Thyroid gland (tissue), 4 donors: ENCODE data around the gene SHISA8. TPM values are rescaled to one million over a fixed set of nuclear protein-coding genes. Genes with fewer than 3 reads are reported as not detected.

Source experiments
- DNase-seq, 2 donors: peaks; one replicate each; pipeline ENCODE4 v3.0.0-alpha.2; 2019
- H3K27ac ChIP-seq, 3 donors: fragments of 200-600 bp; sonication (generic); 1 replicate in 2 of 3; 2 replicates in 1 of 3; pipeline ENCODE4 v1.5.1; 2016 to 2019; ENCODE audit warnings: mild to moderate bottlenecking in 1 of 3, moderate library complexity in 1 of 3
- H3K27me3 ChIP-seq: fragments of 200-600 bp; sonication (generic); one replicate; pipeline ENCODE4 v1.5.1; 2019
- H3K36me3 ChIP-seq, 2 donors: fragments of 200-600 bp; sonication (generic); one replicate each; pipeline ENCODE4 v1.5.1; 2016 to 2019
- H3K4me1 ChIP-seq, 2 donors: fragments of 200-600 bp; sonication (generic); one replicate each; pipeline ENCODE4 v1.5.1; 2017 to 2019
- H3K4me3 ChIP-seq, 3 donors: fragments of 200-600 bp; sonication (generic); replicated peaks in 1 of 3; 1 replicate in 2 of 3; 2 replicates in 1 of 3; pipeline ENCODE4 v1.5.1; 2016; ENCODE audit warnings: mild to moderate bottlenecking in 1 of 3
- H3K9me3 ChIP-seq: fragments of 200-600 bp; sonication (generic); one replicate; pipeline ENCODE4 v1.5.1; 2017
- POLR2A ChIP-seq, 2 donors: fragments of 450-650 bp; IDR thresholded peaks; one replicate each; pipeline ENCODE4 v1.6.1; 2017; ENCODE audit warnings: antibody characterized with exemption in 2 of 2, mild to moderate bottlenecking in 2 of 2, moderate library complexity in 1 of 2
- WGBS, 2 donors: methylation state at CpG; one replicate each; pipeline ENCODE4 v1.1.5; 2017; 5-methylcytosine and 5-hydroxymethylcytosine counted together
- intact Hi-C: fragments of 100-400 bp; cut with DNase I; formaldehyde crosslinking; loops from one replicate; pipeline ENCODE4 v1.15.1; 2023
- total RNA-seq, 4 donors: library from RNA; depleted of rRNA; stranded (reverse); fragments of >200 nt; gene quantifications; one replicate each; pipeline ENCODE4 v1.2.3, GENCODE V29; 2016
- TF ChIP-seq, protein P1 (sequence below), 6 experiments: fragments of 200-600 bp in 3 of 6; fragments of 450-650 bp in 3 of 6; sonication (generic) in 3 of 6; IDR thresholded peaks; one replicate each; pipeline ENCODE4 v1.5.1; 2016 to 2019; ENCODE audit warnings: antibody characterized with exemption in 6 of 6, mild to moderate bottlenecking in 2 of 6, inconsistent platforms in 1 of 6, moderate library complexity in 1 of 6

SHISA8 gene
- total RNA-seq, 4 donors from 2014 or later: not detected

DNA sequence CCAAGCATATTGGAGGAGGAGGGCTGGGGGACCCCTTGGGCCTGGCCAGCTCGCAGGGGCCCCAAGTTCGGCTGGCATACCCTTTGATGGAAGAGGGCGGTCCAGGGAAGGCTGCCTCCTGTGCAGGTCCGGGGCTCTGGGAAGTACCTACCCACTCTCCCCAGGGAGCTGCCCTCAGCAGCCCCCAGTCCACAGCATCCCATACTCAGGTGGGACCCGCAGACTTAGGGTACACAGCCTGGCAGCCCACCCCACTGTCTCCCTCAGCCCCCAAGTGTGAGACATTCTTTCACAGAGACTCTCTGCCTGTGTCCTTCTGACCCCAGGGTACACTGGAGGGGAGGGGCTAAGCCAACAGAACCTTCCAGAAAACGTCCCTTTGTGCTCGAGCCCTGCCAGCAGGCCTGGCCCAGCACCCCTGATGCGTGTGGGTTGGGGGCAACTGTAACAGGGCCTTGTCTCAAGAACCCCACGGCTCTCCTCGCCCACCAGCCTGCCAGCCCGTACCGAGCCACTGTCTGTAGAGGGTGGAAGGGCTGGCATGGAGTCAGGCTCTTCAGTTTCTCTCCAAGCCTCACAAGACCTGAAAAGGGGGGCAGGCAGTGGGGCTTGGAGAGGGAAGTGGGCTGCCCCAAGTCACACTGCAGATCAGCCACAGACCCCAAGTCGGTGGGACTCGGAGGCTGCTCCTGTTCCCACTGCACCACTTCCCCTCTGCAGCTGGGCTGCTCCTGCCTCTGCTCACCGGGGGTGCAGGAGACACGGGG lies 18.7 kb upstream of the SHISA8 start:
- Histone ChIP-seq H3K9me3 (no peaks in the 10 kb centered on the region), H3K4me1 (no peaks in the 10 kb centered on the region), H3K4me3 (no peak overlapping the region), H3K36me3 (no peaks in the 10 kb centered on the region), H3K27me3 (no peaks in the 10 kb centered on the region), H3K27ac (no peak overlapping the region)
- intact Hi-C loops: no loop called here
- no peak for DNase-seq
- TF ChIP-seq, protein P1, sequence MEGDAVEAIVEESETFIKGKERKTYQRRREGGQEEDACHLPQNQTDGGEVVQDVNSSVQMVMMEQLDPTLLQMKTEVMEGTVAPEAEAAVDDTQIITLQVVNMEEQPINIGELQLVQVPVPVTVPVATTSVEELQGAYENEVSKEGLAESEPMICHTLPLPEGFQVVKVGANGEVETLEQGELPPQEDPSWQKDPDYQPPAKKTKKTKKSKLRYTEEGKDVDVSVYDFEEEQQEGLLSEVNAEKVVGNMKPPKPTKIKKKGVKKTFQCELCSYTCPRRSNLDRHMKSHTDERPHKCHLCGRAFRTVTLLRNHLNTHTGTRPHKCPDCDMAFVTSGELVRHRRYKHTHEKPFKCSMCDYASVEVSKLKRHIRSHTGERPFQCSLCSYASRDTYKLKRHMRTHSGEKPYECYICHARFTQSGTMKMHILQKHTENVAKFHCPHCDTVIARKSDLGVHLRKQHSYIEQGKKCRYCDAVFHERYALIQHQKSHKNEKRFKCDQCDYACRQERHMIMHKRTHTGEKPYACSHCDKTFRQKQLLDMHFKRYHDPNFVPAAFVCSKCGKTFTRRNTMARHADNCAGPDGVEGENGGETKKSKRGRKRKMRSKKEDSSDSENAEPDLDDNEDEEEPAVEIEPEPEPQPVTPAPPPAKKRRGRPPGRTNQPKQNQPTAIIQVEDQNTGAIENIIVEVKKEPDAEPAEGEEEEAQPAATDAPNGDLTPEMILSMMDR (IDR thresholded peaks at IDR 0.05): no peak
- TF ChIP-seq POLR2A (IDR thresholded peaks at IDR 0.05): no peak
- WGBS, 2 donors: 80 to 87% methylated on average over 10 to 11 of the region's 16 CpGs

DNA sequence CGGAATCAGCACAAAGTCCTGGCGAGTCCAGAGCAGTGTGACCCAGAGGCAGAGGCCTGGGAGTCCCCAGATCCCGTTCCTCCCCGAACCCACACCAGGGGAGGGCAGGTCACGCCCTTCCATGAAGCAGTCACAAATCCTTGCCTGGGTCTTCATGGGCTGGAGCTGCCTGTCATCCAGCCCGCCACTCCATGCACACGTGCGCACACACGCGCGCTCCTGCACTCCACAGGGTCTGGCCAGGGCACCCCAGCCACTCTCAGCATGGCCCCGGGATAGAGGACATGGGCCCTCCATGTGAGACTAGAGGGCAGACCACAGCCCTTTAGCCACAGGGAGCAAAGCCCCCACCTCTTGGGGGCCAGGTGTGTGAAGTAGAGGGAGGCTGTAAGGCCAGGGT lies 17.5 kb upstream of the SHISA8 start:
- H3K9me3 ChIP-seq: no peaks in the 10 kb centered on the region
- no peak overlapping the region for H3K4me3 ChIP-seq
- no peaks in the 10 kb centered on the region for H3K27me3 ChIP-seq
- 95 to 100% methylated on average over 10 to 12 of the region's 12 CpGs for WGBS, 2 donors
- no peak for DNase-seq
- no peaks in the 10 kb centered on the region for H3K36me3 ChIP-seq
- no peaks in the 10 kb centered on the region for H3K4me1 ChIP-seq
- no peak for TF ChIP-seq POLR2A (IDR thresholded peaks at IDR 0.05)
- intact Hi-C loops: no loop called here
- H3K27ac ChIP-seq: no peak overlapping the region

DNA sequence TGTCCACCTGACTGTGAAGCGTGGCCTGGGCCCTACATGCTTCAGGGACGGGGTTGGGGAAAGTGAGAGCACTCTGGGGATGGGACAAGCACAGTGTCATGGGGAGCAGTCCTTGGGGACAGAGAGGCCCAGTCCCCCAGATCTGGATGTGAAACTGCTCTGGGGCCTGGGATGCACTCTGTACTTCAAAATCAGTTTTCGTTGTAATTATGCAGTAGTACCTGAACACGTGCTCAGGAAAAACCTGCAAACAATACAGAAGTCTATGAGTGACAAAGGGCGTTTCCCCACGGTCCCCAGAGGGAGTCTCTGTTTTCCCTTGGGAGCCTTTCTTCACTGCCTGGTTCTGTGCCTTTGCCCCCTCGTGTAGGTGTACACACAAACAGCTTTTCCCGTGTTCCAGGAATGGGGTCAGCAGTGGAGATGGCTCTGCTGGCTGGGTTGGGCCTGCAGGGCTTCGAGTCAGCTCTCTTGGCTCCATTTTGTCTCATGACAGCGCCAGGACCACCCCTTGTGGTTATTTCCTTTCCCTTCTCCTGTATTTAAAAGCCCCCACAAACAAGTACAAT lies 16.9 kb upstream of the SHISA8 start:
- Histone ChIP-seq H3K9me3 (no peaks in the 10 kb centered on the region), H3K27ac (no peak overlapping the region), H3K36me3 (no peaks in the 10 kb centered on the region), H3K4me3 (no peak overlapping the region), H3K27me3 (no peaks in the 10 kb centered on the region), H3K4me1 (peaks cover 0 to under 1% of the 10 kb centered on the region in 2 donors)
- intact Hi-C loops: no loop called here
- WGBS, 2 donors: 79 to 89% methylated on average over 10 of the region's 10 CpGs
- TF ChIP-seq POLR2A (IDR thresholded peaks at IDR 0.05): no peak
- TF ChIP-seq, protein P1 (IDR thresholded peaks at IDR 0.05): no peak
- DNase-seq: no peak

DNA sequence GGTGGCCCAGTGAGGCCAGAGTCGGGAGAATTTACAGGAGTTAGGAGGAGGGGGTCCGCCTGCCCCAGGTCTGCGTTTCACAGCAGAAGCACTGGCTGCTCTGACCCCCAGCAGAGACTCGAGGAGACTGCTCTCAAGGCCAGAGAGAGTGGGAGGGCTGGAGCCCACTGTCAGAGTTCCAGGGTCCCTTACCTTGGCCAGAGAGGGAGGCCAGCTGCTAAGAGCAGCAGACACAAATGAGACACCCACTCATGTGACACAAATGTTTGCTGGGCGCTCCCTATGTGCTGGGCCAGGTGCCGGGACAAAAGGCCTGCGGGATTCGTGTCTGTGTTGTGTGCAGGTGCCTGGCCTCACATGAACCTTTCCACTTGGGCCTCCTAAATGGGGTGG lies 14.5 kb upstream of the SHISA8 start:
- 78% methylated on average over 7 to 8 of the region's 8 CpGs for WGBS, 2 donors
- no peak overlapping the region for H3K27ac ChIP-seq
- TF ChIP-seq POLR2A (IDR thresholded peaks at IDR 0.05): no peak
- TF ChIP-seq, protein P1 (IDR thresholded peaks at IDR 0.05): no peak
- H3K4me3 ChIP-seq: no peak overlapping the region
- intact Hi-C loops: no loop called here
- H3K27me3 ChIP-seq: peaks cover 6% of the 10 kb centered on the region
- H3K4me1 ChIP-seq: peaks cover 0 to 10% of the 10 kb centered on the region in 2 donors
- DNase-seq: no peak
- no peaks in the 10 kb centered on the region for H3K9me3 ChIP-seq
- H3K36me3 ChIP-seq: no peaks in the 10 kb centered on the region

DNA sequence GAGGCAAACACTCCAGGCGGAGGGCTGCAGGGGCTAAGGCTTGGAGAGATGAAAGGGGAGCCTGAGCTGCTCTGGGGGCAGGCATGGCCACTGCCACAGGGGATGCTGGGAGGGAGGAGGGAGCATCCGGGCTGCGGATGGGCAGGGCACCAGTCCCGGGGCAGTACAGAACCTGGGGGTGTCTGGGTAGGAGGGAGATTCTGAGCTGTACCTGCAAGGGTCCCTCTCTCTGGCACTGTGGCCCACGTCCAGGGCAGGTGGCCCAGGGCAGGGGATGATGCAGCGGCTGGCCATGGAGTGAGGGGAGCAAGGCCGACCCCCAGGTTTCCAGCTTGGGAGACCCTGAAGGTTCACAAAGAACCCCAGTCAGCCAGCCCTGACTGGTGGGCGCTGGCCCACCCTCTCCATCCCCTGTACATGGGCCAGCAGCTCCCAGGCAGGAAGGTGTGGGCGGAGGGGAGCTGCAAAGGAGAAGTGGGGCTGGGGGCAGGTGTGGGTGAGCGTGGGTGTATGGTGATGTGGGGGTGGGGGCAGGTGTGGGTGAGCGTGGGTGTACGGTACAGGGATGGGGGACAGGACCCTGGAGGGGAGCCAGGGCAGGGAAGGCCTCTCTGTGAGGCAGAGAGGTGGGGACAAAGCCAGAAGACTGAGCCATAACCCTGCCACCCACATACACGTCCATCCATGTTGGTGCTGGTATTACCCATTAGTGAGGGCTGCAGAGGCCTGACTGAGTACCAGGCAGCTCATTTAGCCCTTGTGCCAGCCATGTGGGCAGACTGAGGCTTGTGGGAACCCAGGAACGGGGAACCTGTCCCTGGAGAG lies 13.9 kb upstream of the SHISA8 start:
- no peak overlapping the region for H3K4me3 ChIP-seq
- TF ChIP-seq, protein P1 (IDR thresholded peaks at IDR 0.05): no peak
- TF ChIP-seq POLR2A (IDR thresholded peaks at IDR 0.05): no peak
- intact Hi-C loops: no loop called here
- H3K27ac ChIP-seq: no peak overlapping the region
- DNase-seq: no peak
- H3K4me1 ChIP-seq: peaks cover 0 to 10% of the 10 kb centered on the region in 2 donors
- H3K27me3 ChIP-seq: peaks cover 6% of the 10 kb centered on the region
- no peaks in the 10 kb centered on the region for H3K9me3 ChIP-seq
- 76 to 83% methylated on average over 12 to 13 of the region's 14 CpGs for WGBS, 2 donors
- no peaks in the 10 kb centered on the region for H3K36me3 ChIP-seq
